T-helper 9 cell (primary cell): ENCODE data around the gene LCAT.
"Not testable (repeated sequence)": the region's sequence is repeated elsewhere in the genome, so short reads cannot be mapped to it uniquely, and the experiment has no call there.

Experiments used
- DNase-seq: peaks from one replicate; pipeline ENCODE4 v3.0.0-alpha.2; 2020

Gene LCAT

GRCh38 chr16:67931712-67932461 is 12.0 kb downstream of the LCAT start, which contains the start of gene CTRL:
TSS of gene CTRL (minus strand) at chr16:67931862. CDS start at chr16:67931852, 10 bp downstream.
- DNase-seq: no peak

- no peak for DNase-seq
Measured at GRCh38 chr16:67930678-67931211, 13.2 kb downstream of the LCAT start.

GRCh38 chr16:67930191-67930590 is 13.7 kb downstream of the LCAT start:
- no peak for DNase-seq

GRCh38 chr16:67928561-67929364 is 15.2 kb downstream of the LCAT start:
- DNase-seq: peak; percentile 65

GRCh38 chr16:67928147-67928546 is 15.8 kb downstream of the LCAT start:
- DNase-seq: no peak

GRCh38 chr16:67927131-67927941 is 16.6 kb downstream of the LCAT start:
- DNase-seq: no peak

- no peak for DNase-seq
Measured at GRCh38 chr16:67926181-67926750, 17.7 kb downstream of the LCAT start.

GRCh38 chr16:67924140-67924906 is 19.6 kb downstream of the LCAT start:
- DNase-seq: no peak

GRCh38 chr16:67923414-67924116 is 20.4 kb downstream of the LCAT start:
- no peak for DNase-seq

GRCh38 chr16:67922740-67923139 is 21.2 kb downstream of the LCAT start:
- DNase-seq: no peak

- no peak for DNase-seq
Measured at GRCh38 chr16:67922221-67922620, 21.7 kb downstream of the LCAT start.

GRCh38 chr16:67919622-67920221 is 24.2 kb downstream of the LCAT start:
- no peak for DNase-seq

GRCh38 chr16:67917852-67918236 is 26.1 kb downstream of the LCAT start:
- DNase-seq: no peak

GRCh38 chr16:67917140-67917851 is 26.6 kb downstream of the LCAT start:
- no peak for DNase-seq

- DNase-seq: no peak
Measured at GRCh38 chr16:67915831-67916723, 27.8 kb downstream of the LCAT start.

GRCh38 chr16:67915496-67915769 is 28.5 kb downstream of the LCAT start:
- DNase-seq: not testable (repeated sequence)

GRCh38 chr16:67914758-67915495 is 29.0 kb downstream of the LCAT start:
- DNase-seq: no peak

GRCh38 chr16:67910158-67910557 is 33.8 kb downstream of the LCAT start:
- no peak for DNase-seq
